Uterus (tissue), 4 donors: ENCODE data around the gene JPH4. TPM values are rescaled to one million over a fixed set of nuclear protein-coding genes. Genes with fewer than 3 reads are reported as not detected.

ENCODE experiments used
- DNase-seq, 2 donors: peaks; one replicate each; pipeline ENCODE4 v3.0.0-alpha.2; 2019 to 2020
- H3K27ac ChIP-seq, 2 donors: fragments of 200-600 bp; sonication (generic); 1 replicate in 1 of 2; 2 replicates in 1 of 2; pipeline ENCODE4 v1.5.1; 2016 to 2018
- H3K27me3 ChIP-seq, 2 donors: fragments of 200-600 bp; sonication (generic); one replicate each; pipeline ENCODE4 v1.5.1; 2018 to 2019; ENCODE audit warnings: control low read depth in 1 of 2
- H3K36me3 ChIP-seq, 2 donors: fragments of 200-600 bp; sonication (generic); one replicate each; pipeline ENCODE4 v1.5.1; 2019; ENCODE audit warnings: control low read depth in 1 of 2
- H3K4me1 ChIP-seq, 2 donors: fragments of 200-600 bp; sonication (generic); one replicate each; pipeline ENCODE4 v1.5.1; 2018 to 2019; ENCODE audit warnings: control low read depth in 1 of 2
- H3K4me3 ChIP-seq, 2 donors: fragments of 200-600 bp; sonication (generic); 1 replicate in 1 of 2; 2 replicates in 1 of 2; pipeline ENCODE4 v1.5.1; 2018 to 2019; ENCODE audit warnings: mild to moderate bottlenecking in 1 of 2
- H3K9me3 ChIP-seq, 2 donors: fragments of 200-600 bp; sonication (generic); one replicate each; pipeline ENCODE4 v1.5.1; 2019; ENCODE audit warnings: control low read depth in 1 of 2
- POLR2A ChIP-seq, 2 donors: fragments of 450-650 bp; IDR thresholded peaks; one replicate each; pipeline ENCODE4 v1.6.1; 2016; ENCODE audit warnings: antibody characterized with exemption in 2 of 2, mild to moderate bottlenecking in 1 of 2, moderate library complexity in 1 of 2
- intact Hi-C: fragments of 100-400 bp; cut with DNase I; formaldehyde crosslinking; loops from one replicate; pipeline ENCODE4 v1.15.1; 2023; ENCODE audit warnings: low total_unique reads
- total RNA-seq, 4 donors: library from RNA; depleted of rRNA in 3 of 4; stranded (reverse); fragments of >200 nt in 3 of 4; gene quantifications; one replicate each; pipeline versions ENCODE4 v1.1.0 to v1.2.4, GENCODE V29; 2014 to 2023
- TF ChIP-seq, protein P1 (sequence below), 4 experiments: fragments of 200-600 bp in 2 of 4; fragments of 450-650 bp in 2 of 4; sonication (generic) in 2 of 4; IDR thresholded peaks; one replicate each; pipeline ENCODE4 v1.5.1; 2016 to 2019; ENCODE audit warnings: antibody characterized with exemption in 4 of 4, mild to moderate bottlenecking in 2 of 4, moderate library complexity in 1 of 4
- donor health status: DM: yes; HTN: yes; CAD: no.

The JPH4 gene
- total RNA-seq, 4 donors from 2014 or later: 2.4 to 49.2 (median 19.9) TPM

DNA sequence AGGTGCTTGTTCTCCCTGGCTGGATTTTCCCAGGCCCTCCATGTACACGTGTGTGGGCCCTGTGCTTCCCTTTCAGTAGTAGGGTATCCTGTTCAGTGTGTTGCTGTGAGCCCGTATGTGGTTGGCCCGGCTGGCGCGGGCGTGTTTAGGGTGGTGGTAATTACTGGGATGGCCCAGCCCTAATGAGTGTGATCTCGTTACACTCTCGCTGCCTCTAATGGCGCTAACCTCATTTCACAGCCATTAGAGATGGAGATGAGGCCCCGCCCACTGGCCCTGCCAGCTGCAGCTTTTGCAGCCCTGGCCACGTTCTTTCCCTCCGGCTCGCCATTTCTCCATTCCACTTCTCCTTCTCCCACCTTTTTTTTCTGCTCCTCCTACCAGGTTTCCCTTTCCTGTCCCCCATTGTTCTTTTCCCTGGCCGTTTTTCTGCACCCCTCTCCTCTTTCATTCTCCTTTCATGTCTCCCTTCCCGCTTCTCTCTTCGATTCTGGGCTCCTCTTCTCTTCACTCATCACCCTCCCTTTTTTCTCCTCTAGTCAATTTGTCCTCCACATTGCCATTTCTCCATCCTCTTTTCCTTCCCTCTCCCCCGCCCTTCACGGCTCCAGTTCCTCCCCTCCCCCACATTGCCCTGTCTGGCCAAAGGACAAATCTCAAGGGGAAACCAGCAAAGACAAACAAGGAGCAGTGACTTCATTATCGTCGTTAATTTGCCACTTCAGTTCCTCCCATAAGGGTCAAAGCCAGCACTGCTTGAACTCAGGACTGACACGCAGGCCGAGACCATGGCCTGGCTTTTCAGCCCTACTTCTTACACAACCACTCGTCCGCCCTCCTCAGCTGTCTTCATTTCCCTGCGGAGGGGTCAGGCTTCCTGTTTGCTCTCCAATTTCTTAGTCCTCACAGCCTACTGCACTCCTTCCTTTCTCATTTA, 33.8 kb downstream of the JPH4 start:
- H3K4me1 ChIP-seq: no peaks in the 10 kb centered on the region
- no peaks in the 10 kb centered on the region for H3K36me3 ChIP-seq
- DNase-seq: no peak
- TF ChIP-seq, protein P1, sequence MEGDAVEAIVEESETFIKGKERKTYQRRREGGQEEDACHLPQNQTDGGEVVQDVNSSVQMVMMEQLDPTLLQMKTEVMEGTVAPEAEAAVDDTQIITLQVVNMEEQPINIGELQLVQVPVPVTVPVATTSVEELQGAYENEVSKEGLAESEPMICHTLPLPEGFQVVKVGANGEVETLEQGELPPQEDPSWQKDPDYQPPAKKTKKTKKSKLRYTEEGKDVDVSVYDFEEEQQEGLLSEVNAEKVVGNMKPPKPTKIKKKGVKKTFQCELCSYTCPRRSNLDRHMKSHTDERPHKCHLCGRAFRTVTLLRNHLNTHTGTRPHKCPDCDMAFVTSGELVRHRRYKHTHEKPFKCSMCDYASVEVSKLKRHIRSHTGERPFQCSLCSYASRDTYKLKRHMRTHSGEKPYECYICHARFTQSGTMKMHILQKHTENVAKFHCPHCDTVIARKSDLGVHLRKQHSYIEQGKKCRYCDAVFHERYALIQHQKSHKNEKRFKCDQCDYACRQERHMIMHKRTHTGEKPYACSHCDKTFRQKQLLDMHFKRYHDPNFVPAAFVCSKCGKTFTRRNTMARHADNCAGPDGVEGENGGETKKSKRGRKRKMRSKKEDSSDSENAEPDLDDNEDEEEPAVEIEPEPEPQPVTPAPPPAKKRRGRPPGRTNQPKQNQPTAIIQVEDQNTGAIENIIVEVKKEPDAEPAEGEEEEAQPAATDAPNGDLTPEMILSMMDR (IDR thresholded peaks at IDR 0.05): no peak
- no peak for TF ChIP-seq POLR2A (IDR thresholded peaks at IDR 0.05)
- no peaks in the 10 kb centered on the region for H3K9me3 ChIP-seq
- no peak overlapping the region for H3K4me3 ChIP-seq
- no peak overlapping the region for H3K27ac ChIP-seq
- intact Hi-C loops: no loop called here
- no peaks in the 10 kb centered on the region for H3K27me3 ChIP-seq

GRCh38 chr14:23543403-23543802, 35.2 kb downstream of the JPH4 start:
- no peaks in the 10 kb centered on the region for H3K9me3 ChIP-seq
- DNase-seq: no peak
- no peak overlapping the region for H3K4me3 ChIP-seq
- intact Hi-C loops: no loop called here
- TF ChIP-seq POLR2A (IDR thresholded peaks at IDR 0.05): no peak
- TF ChIP-seq, protein P1 (IDR thresholded peaks at IDR 0.05): no peak
- H3K36me3 ChIP-seq: no peaks in the 10 kb centered on the region
- no peaks in the 10 kb centered on the region for H3K4me1 ChIP-seq
- H3K27ac ChIP-seq: no peak overlapping the region
- no peaks in the 10 kb centered on the region for H3K27me3 ChIP-seq

DNA sequence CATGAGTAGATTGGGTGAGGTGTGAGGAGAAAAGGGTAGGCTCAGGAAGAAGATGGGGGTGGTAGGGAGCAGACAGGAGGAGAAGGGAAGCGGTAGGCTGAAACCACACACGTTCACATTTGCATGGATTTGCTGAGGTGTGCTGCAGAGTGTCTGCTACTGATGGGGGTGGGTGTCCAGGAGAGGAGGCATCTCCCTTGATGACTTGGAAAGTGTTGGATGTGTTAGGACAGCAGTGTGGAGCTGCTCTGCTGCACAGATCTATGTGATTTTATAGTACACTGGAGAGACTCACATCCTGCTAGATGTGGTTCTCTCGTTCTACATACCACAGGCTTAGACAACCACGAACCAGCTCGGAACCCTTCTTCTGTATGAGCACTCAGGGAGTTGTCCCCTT, 36.3 kb downstream of the JPH4 start:
- no peaks in the 10 kb centered on the region for H3K9me3 ChIP-seq
- DNase-seq: no peak
- intact Hi-C loops: no loop called here
- H3K27me3 ChIP-seq: no peaks in the 10 kb centered on the region
- no peaks in the 10 kb centered on the region for H3K36me3 ChIP-seq
- H3K4me3 ChIP-seq: no peak overlapping the region
- no peak overlapping the region for H3K27ac ChIP-seq
- H3K4me1 ChIP-seq: no peaks in the 10 kb centered on the region
- TF ChIP-seq, protein P1 (IDR thresholded peaks at IDR 0.05): no peak
- TF ChIP-seq POLR2A (IDR thresholded peaks at IDR 0.05): no peak

GRCh38 chr14:23540141-23540469, 38.5 kb downstream of the JPH4 start:
- no peaks in the 10 kb centered on the region for H3K9me3 ChIP-seq
- no peaks in the 10 kb centered on the region for H3K4me1 ChIP-seq
- no peaks in the 10 kb centered on the region for H3K27me3 ChIP-seq
- no peak overlapping the region for H3K27ac ChIP-seq
- DNase-seq: no peak
- no peaks in the 10 kb centered on the region for H3K36me3 ChIP-seq
- intact Hi-C loops: no loop called here
- TF ChIP-seq, protein P1 (IDR thresholded peaks at IDR 0.05): no peak
- no peak for TF ChIP-seq POLR2A (IDR thresholded peaks at IDR 0.05)
- no peak overlapping the region for H3K4me3 ChIP-seq

- TF ChIP-seq POLR2A (IDR thresholded peaks at IDR 0.05): no peak
- TF ChIP-seq, protein P1 (IDR thresholded peaks at IDR 0.05): peak; percentile 29 to 50 (median 40)
- no peak for DNase-seq
- Histone ChIP-seq H3K4me1 (no peaks in the 10 kb centered on the region), H3K27me3 (no peaks in the 10 kb centered on the region), H3K9me3 (no peaks in the 10 kb centered on the region), H3K4me3 (no peak overlapping the region), H3K27ac (no peak overlapping the region), H3K36me3 (no peaks in the 10 kb centered on the region)
- intact Hi-C loops: no loop called here
These were observed 39.1 kb downstream of the JPH4 start for GRCh38 chr14:23539248-23540140.
